HepG2 (cell line): ENCODE results near the gene WBP1. TPM values are rescaled to one million over a fixed set of nuclear protein-coding genes. Genes with fewer than 3 reads are reported as not detected.

Experiments used
- ASH2L ChIP-seq: fragments of 300-600, 200-600 bp; sonication (generic); IDR thresholded peaks from 2 replicates; pipeline ENCODE4 v1.7.0; 2017; ENCODE audit warnings: low read depth, mild to moderate bottlenecking, moderate library complexity, mixed read lengths, low read length; ENCODE audit not compliant: insufficient read length
- KLF15 ChIP-seq: sonication (generic); formaldehyde crosslinking; IDR thresholded peaks from 2 replicates; pipeline ENCODE4 v1.8.1; 2023; ENCODE audit warnings: borderline replicate concordance, mild to moderate bottlenecking, inconsistent platforms, missing genetic modification reagents, mixed read lengths
- LRRFIP1 ChIP-seq: sonication (generic); formaldehyde crosslinking; conservative IDR thresholded peaks from 2 replicates; pipeline ENCODE4 v1.4.0; 2020; ENCODE audit warnings: missing genetic modification reagents
- SALL1 ChIP-seq: sonication (generic); formaldehyde crosslinking; IDR thresholded peaks from 2 replicates; pipeline ENCODE4 v1.8.0; 2022; ENCODE audit warnings: mild to moderate bottlenecking, missing genetic modification reagents
- SKIL ChIP-seq: sonication (generic); formaldehyde crosslinking; IDR thresholded peaks from 2 replicates; pipeline ENCODE4 v1.8.0; 2022; ENCODE audit warnings: missing genetic modification reagents, mild to moderate bottlenecking, moderate library complexity, borderline replicate concordance
- SUZ12 ChIP-seq: fragments of 150-350 bp; IDR thresholded peaks from 2 replicates; pipeline ENCODE4 v1.6.1; 2014; ENCODE audit warnings: low read depth, low read length
- TFDP2 ChIP-seq: sonication (generic); formaldehyde crosslinking; IDR thresholded peaks from 2 replicates; pipeline ENCODE4 v1.4.0; 2020; ENCODE audit warnings: missing genetic modification reagents
- ZNF3 ChIP-seq: IDR thresholded peaks from 2 replicates; pipeline ENCODE4 v1.7.0; 2017; ENCODE audit warnings: inconsistent platforms
- polyA plus RNA-seq, 8 experiments: library from polyadenylated mRNA; depleted of rRNA in 3 of 8; stranded (reverse) in 7 of 8; unstranded in 1 of 8; fragments of >200 nt; fragmentation: Illumina TruSeq in 4 of 8; extraction: Trizol in 4 of 8; gene quantifications; 2 replicates each; pipeline versions ENCODE4 v1.2.1 to v1.2.3, GENCODE V29; 2011 to 2016; ENCODE audit warnings: low read depth in 4 of 8, missing spikeins in 1 of 8, mixed read lengths in 1 of 8; ENCODE audit not compliant: insufficient read depth in 1 of 8
- total RNA-seq, 5 experiments: library from RNA; depleted of rRNA; stranded (reverse); fragments of >200 nt; fragmentation: Illumina TruSeq; extraction: Trizol; gene quantifications; 2 replicates each; pipeline ENCODE4 v1.2.3, GENCODE V29; 2016; ENCODE audit warnings: low read depth in 1 of 5
- TF ChIP-seq, protein P1 (sequence below): sonication (generic); formaldehyde crosslinking; IDR thresholded peaks from 2 replicates; pipeline ENCODE4 v1.8.0; 2022; ENCODE audit warnings: mild to moderate bottlenecking, missing genetic modification reagents, moderate library complexity
- TF ChIP-seq, protein P2 (sequence below), 2 experiments: fragments of 450-650 bp in 1 of 2; sonication (generic) in 1 of 2; formaldehyde crosslinking in 1 of 2; IDR thresholded peaks; 2 replicates each; pipeline versions ENCODE4 v1.6.1 to v1.8.0; 2016 to 2022; ENCODE audit warnings: antibody characterized with exemption in 1 of 2, mild to moderate bottlenecking in 1 of 2, missing genetic modification reagents in 1 of 2

The WBP1 gene
- total and polyA plus RNA-seq, 2 of the 13 experiments (the other 11 are each of a cell fraction or from before 2014, with no cell fraction given) = 38.8 to 85.7 TPM

- TF ChIP-seq SKIL (CRISPR knock-in tag) (no peak), ASH2L (peak; percentile 75), ZNF3 (CRISPR knock-in tag) (no peak), LRRFIP1 (no peak), SUZ12 (no peak), KLF15 (CRISPR knock-in tag) (no peak; the same call in 1 of the 2 replicates), SALL1 (peak; percentile 86), TFDP2 (CRISPR knock-in tag) (peak; percentile 73; the same call in 1 of the 2 replicates)
- TF ChIP-seq, protein P1, sequence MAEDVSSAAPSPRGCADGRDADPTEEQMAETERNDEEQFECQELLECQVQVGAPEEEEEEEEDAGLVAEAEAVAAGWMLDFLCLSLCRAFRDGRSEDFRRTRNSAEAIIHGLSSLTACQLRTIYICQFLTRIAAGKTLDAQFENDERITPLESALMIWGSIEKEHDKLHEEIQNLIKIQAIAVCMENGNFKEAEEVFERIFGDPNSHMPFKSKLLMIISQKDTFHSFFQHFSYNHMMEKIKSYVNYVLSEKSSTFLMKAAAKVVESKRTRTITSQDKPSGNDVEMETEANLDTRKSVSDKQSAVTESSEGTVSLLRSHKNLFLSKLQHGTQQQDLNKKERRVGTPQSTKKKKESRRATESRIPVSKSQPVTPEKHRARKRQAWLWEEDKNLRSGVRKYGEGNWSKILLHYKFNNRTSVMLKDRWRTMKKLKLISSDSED (CRISPR knock-in tag) = peak; percentile 68; the same call in 1 of the 2 replicates
- TF ChIP-seq, protein P2, sequence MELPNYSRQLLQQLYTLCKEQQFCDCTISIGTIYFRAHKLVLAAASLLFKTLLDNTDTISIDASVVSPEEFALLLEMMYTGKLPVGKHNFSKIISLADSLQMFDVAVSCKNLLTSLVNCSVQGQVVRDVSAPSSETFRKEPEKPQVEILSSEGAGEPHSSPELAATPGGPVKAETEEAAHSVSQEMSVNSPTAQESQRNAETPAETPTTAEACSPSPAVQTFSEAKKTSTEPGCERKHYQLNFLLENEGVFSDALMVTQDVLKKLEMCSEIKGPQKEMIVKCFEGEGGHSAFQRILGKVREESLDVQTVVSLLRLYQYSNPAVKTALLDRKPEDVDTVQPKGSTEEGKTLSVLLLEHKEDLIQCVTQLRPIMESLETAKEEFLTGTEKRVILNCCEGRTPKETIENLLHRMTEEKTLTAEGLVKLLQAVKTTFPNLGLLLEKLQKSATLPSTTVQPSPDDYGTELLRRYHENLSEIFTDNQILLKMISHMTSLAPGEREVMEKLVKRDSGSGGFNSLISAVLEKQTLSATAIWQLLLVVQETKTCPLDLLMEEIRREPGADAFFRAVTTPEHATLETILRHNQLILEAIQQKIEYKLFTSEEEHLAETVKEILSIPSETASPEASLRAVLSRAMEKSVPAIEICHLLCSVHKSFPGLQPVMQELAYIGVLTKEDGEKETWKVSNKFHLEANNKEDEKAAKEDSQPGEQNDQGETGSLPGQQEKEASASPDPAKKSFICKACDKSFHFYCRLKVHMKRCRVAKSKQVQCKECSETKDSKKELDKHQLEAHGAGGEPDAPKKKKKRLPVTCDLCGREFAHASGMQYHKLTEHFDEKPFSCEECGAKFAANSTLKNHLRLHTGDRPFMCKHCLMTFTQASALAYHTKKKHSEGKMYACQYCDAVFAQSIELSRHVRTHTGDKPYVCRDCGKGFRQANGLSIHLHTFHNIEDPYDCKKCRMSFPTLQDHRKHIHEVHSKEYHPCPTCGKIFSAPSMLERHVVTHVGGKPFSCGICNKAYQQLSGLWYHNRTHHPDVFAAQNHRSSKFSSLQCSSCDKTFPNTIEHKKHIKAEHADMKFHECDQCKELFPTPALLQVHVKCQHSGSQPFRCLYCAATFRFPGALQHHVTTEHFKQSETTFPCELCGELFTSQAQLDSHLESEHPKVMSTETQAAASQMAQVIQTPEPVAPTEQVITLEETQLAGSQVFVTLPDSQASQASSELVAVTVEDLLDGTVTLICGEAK (IDR thresholded peaks at IDR 0.05) = no peak
- TF ChIP-seq, protein P2 (CRISPR knock-in tag; IDR thresholded peaks at IDR 0.05) = no peak
Measured at GRCh38 chr2:74441690-74442482, 16.4 kb upstream of the WBP1 start, which contains the start of gene RTKN (continued).
